Measurements from ENCODE around the gene ABCC8.

The ABCC8 gene

GRCh38 chr11:17504330-17505107, 27.9 kb upstream of the ABCC8 start:
- peak; percentile 48 to 58 (median 50) for DNase-seq

GRCh38 chr11:17502630-17503029, 26.0 kb upstream of the ABCC8 start:
- no peak for DNase-seq

DNA sequence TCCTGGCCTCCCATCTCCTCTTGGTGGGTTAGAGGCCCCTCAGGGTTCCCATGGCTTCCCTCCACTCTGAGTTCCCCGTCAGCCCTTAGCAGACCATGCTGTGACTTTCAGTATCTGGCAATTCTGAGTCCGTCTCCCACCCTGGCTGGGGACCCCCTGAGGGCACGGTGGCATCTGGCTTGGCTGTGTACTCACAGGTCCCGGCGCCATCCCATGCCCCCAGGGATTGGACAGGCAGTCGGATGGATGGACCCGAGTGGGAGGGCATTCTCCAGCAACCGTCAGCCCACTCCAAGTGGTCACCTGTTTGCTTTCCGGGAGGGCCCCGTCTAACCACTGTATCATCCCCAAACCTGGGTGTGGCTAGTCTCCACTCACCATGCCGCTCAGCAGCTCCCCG, 24.0 kb upstream of the ABCC8 start:
- no peak for DNase-seq

DNA sequence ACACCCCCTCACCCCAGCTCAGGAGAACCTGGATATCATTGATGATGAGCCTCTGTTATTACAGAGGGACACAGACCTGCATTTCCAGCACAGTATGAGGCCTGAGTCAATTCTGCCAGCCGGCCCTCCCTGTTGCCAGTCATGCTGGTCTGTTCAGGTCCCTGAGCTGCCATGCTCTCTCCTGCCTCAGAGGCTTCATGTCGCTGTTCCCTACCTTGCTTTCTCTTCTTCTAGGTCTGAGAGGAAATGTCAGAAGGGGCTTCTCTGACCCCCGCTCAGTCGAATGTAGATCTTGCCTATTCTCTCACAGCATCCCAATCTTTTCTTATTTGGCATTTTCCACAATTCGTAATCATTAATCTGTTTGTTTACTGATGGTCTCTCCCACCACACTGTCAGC, 21.8 kb upstream of the ABCC8 start:
- DNase-seq = no peak

DNA sequence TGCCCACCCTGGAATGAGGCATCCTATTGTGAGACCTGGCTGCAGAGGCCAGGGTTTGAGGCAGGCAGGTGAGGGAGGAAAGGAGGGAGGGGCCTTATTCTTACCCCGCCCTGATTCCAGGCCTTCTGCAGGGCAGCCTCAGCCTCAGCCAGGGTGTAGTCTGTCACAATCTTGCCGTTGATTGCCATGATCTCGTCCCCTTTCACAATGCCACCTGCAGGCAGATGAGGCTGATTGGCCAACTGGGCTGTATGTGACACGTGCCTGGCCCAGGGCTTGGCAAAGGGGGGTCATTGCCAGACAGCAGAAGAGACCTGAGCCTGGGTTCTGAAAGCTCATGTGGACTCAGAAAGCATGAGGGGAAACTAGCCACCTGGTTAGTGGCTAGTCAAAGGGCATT, 21.4 kb upstream of the ABCC8 start:
- DNase-seq = no peak

DNA sequence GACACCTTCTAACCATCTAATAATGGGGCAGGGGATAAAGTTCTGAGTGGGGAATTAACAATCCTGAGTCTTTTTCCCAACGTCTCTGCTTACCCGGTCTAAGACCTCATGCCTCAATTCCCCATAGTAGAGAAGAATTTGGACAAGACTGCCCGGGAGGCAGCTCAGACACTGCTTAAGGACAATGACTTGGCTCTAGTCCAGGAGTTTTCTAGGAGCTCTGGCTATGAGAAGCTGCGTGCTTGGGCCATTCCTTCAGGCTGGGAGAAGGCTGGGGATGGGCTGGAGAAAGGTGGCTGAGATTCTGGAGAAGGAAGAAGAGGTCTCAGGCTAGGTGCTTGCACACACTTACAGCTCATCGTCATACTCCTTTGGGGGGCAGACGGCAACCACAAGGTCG, 19.8 kb upstream of the ABCC8 start:
- no peak for DNase-seq

DNA sequence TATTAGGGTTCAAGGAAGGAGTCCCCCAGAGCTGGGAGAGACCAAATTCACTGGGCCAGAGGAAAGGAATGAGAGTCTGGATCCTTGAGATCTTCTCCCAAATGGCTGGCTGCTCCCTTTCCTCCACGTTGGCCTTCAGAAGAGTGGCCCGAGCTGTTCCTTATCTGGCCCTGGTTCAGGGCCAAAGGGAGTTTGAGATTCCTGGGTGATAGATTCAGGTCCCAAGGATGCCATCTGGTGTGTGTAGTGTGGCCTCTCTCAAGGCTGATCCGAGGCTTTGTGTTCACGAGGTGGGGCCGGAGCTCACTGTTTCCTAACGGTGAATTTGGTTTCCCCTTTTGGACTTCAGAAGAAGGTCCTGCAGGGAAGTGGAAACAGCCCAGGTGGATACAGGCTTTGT, 17.4 kb upstream of the ABCC8 start:
- no peak for DNase-seq

DNA sequence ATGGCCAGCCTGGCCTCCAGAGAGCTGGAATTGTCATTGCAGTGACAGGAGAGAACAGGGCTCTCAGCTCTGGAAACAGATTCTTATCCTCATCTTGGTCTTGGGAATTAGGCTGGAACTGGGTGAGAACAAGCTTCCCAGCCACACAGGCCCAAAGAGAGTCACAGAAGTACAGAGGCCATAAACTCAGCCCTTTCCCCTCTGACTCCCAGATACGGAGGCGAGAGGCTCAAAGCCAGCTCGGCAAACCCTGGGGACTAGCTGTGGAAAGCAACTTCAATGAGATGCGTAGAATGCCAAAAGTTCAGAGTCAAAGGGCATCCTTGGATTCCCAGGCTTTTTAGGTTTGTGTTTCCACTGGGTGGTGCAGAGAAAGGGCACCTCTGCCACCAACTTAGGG, 14.3 kb upstream of the ABCC8 start:
- DNase-seq = no peak

- DNase-seq = no peak
Measured at GRCh38 chr11:17490232-17490631, 13.6 kb upstream of the ABCC8 start.

DNA sequence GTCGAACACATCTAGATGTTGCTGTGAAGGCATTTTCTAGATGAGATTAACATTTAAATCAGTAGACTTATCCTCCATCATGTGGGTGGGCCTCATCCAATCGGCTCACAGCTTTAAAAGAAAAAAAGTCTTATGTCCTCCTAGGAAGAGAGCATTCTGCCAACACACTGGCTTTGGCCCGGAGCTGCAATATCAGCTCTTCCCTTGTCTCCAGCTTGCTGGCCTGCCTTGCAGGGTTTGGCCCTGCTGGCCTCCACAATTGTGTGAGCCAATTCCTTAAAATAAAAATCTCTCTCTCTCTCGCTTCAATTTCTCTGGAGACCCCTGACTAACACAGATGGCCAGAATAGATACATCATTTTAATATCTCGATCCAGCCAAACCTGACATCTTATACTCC, 13.1 kb upstream of the ABCC8 start:
- DNase-seq = no peak

DNA sequence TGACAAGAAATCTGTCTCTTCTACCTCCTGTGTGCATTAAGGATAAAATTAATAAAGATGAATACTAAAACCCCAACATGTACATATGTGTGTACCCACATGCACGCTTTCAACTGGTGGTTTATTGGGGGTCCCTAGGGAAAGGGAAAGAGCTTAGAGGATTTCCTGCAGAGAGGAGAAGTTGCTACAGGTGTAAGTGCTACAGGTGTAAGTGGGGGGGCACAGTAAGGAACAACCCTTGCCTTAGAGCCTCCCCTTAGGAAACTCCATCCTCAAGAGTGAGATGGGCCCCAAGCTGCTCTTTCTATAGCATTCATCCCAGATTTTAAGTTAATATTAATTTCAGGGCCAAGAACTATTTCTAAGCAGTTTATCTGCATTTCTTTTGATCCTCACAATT, 11.9 kb upstream of the ABCC8 start:
- DNase-seq = no peak

DNA sequence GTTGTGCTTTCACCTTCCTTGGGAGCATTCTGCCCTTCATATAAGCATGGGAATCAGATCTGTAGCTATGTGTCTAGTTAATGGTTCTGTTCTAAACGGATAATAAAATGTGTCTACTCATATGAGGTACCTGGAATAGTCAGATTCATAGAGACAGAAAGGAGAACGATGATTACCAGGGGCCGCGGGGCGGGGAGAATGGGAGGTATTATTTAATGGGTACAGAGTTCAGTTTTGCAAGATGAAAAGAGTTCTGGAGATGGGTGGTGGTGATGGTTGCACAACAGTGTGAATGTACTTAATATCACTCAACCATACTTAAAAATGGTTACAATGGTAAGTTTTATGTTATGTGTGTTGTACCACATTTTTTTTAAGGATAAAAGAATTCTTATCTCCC, 10.0 kb upstream of the ABCC8 start:
- no peak for DNase-seq

GRCh38 chr11:17483505-17483904, 6.9 kb upstream of the ABCC8 start:
- DNase-seq = no peak

- no peak for DNase-seq
Measured at GRCh38 chr11:17481905-17482304, 5.3 kb upstream of the ABCC8 start.

DNA sequence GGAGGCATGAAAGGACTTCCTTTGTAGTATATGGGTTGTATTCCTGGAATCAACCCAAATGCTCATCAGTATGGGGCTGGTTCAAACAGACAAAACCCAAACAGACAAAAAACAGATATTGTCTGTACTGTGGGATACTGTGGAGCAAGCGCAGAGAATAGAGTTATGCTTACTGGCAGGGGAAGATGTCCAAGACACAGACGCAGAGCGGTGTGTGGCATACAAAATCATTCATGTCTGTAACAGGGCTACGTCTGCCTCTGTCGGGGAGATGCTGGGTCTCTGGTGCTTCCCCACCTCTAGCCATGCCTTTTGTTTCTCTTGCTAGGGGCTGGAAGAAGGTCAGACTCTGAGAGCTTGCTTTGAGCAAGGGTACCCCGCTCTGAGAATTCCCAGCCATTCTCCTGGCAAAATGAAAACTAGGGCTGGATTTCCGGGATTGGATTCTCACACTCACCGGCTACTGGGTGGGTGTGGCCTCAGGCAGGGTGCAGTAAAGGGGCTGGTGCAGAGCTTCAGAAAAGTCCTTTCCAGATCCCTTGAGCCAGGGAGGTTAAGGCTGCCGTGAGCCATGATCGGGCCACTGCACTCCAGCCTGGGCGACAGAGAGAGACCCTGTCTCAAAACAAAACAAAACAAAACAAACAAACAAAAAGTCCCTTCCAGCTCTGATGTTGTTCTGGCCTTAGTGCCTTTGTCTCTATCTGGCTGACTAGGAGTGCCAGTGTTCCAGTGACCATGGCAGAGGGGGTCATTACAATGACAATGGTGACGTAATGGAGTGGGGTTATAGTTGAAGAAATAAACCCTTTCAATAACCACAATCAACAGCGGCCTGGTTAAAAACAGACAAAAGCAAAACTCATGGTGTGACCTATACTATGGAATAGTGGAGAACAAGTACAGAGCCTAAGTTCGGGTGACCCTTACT, 2.9 kb upstream of the ABCC8 start:
- DNase-seq = no peak

DNA sequence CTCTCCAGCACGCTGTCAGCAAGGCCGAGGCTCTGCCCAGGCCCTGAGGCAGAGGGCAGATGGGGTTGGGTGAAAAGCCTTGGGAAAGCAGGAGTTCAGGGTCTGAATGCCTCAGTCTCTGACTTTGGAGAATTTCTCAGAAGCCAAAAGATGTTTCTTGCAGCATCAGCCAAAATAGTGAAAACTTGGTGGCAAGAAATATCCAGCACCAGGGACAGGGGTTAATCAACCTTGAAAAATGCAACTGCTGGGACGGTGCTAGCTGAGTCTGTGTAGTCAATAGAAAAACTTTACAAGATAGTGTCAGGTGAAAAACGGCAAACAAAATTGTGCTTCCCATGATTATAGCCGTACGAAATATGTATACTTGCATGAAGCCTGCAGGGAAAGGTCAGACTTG, 1.4 kb upstream of the ABCC8 start:
- DNase-seq = no peak

DNA sequence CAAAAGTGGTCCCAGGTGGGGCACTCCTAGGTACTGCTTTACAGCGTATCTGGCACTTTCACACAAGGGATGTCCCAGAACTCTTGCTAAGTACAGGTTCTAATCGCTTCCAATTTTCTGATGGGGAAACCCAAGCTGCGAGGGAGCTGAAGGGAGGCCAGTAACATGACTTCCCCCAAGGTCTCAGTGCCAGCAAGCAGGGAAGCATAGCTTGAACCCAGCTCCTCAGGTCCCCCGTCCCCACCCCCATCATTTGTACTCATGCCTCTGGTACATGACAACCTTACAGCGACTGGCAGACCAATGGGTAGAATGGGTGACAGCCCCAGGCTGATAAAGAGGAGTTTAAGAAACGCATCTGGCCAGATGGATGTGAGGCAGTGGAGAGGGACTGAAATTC, 716 bp upstream of the ABCC8 start:
- no peak for DNase-seq

- no peak for DNase-seq
Measured at GRCh38 chr11:17477084-17477333, 364 bp upstream of the ABCC8 start.

- no peak for DNase-seq
Measured at GRCh38 chr11:17475666-17476316, 854 bp downstream of the ABCC8 start.

DNA sequence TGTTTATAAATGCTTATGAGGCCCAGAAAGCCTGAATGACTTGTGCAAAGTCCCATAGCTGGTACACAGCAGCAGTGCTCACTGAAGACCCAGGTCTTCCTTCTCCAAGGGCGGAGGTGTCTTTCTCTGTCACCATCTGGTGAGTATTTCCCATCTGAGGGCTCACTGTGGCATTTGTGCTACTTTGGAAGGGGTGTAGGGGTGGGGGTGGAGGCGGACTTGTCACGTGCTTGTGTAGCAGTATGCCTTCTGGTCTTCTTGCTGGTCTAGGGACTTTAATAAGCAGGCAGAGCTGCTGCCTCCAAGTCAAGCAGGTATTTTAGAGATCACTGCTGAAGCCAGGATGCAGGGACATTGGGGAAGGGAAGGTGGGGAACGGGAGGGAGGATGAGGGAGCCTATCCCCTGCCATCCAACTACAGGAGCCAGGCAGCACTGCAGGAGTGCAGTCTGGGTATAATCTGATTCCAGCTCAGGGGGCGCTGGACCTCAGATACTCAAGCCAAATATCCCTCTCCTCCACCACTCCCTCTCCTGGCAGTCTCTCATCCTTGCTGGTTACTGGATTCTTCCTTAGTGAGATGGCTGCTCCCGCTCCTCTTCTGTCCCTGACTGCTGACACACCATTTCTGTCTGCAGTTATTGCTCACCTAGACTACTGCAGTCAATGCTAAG, 3.4 kb downstream of the ABCC8 start:
- DNase-seq = no peak

- no peak for DNase-seq
Measured at GRCh38 chr11:17472467-17472866, 4.2 kb downstream of the ABCC8 start.

- DNase-seq = no peak
Measured at GRCh38 chr11:17471501-17471900, 5.1 kb downstream of the ABCC8 start.

DNA sequence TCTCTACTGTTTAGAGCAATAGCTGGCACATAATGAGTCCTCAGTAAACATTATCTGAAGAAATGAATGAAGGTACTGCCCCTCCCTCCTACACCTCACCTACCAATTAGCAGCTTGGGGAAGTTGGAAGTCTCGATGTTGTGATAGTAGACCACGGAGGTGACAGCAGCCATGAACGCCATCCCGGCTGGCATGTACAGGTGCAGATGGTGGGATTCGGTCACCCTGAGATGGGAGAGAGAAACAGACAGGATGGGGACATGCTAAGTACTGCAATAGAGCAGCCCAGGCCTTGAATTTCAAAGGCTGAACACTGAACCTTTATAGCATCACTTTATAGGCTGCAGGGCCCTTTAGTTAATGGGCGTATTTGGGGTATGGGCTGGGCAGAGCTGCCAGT, 6.6 kb downstream of the ABCC8 start:
- no peak for DNase-seq

DNA sequence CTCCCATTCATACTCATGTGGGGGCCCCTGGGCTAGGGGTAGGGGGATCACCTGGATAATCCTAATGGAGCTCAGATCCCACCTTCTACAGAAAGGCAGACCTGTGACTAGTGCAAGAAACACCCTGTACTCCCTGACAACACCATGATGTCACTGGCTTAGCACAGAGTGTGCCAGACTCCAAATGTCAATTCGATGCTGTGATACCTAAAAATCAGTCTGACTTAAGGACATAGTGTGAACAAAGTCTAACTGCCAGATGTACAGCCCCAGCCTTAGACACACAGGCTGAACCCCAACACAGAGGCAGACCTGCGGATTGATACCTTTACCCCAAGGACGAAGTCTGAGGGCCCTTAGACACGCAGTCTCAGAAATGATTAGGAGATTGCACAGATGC, 8.5 kb downstream of the ABCC8 start:
- DNase-seq = no peak

Data from activated CD4-positive, CD25-positive, alpha-beta regulatory T cell (primary cell).